HG03039 (cell line): ENCODE results near the gene MED6.

Experiments used
- ATAC-seq: cut with Tn5 transposase; IDR thresholded peaks from one replicate; pipeline ENCODE4 v1.9.1; 2021; ENCODE audit warnings: mild to moderate bottlenecking, moderate library complexity; ENCODE audit not compliant: unreplicated experiment

MED6 gene

GRCh38 chr14:70599345-70599744, 1.1 kb downstream of the MED6 start:
- ATAC-seq, result no peak

- ATAC-seq, result no peak
These were observed 2.7 kb downstream of the MED6 start for GRCh38 chr14:70597731-70598130.

GRCh38 chr14:70595443-70596185, 4.8 kb downstream of the MED6 start:
- no peak for ATAC-seq

- no peak for ATAC-seq
These were observed 6.0 kb downstream of the MED6 start for GRCh38 chr14:70594461-70594860.

GRCh38 chr14:70585231-70585630, 15.2 kb downstream of the MED6 start:
- no peak for ATAC-seq

GRCh38 chr14:70576891-70577290, 23.6 kb downstream of the MED6 start:
- no peak for ATAC-seq

GRCh38 chr14:70573050-70573449, 27.4 kb downstream of the MED6 start:
- no peak for ATAC-seq

GRCh38 chr14:70571139-70571538, 29.3 kb downstream of the MED6 start:
- no peak for ATAC-seq

- ATAC-seq, result no peak
These were observed 32.7 kb downstream of the MED6 start for GRCh38 chr14:70567791-70568190.

GRCh38 chr14:70563869-70564268, 36.6 kb downstream of the MED6 start:
- no peak for ATAC-seq

GRCh38 chr14:70563417-70563816, 37.0 kb downstream of the MED6 start:
- no peak for ATAC-seq

- no peak for ATAC-seq
These were observed 42.1 kb downstream of the MED6 start for GRCh38 chr14:70558356-70558755.

- ATAC-seq, result no peak
These were observed 44.6 kb downstream of the MED6 start for GRCh38 chr14:70555890-70556289.

- ATAC-seq, result no peak
These were observed 62.4 kb downstream of the MED6 start for GRCh38 chr14:70538087-70538486.

GRCh38 chr14:70536830-70537229, 63.6 kb downstream of the MED6 start:
- ATAC-seq, result no peak

- ATAC-seq, result no peak
These were observed 65.6 kb downstream of the MED6 start, which contains the start of gene ADAM20 for GRCh38 chr14:70534904-70535303. Gene ADAM20, minus strand, starts transcription at chr14:70535004. Its CDS starts 10,247 bp downstream, at chr14:70524757.
